Ovary (tissue), 3 donors: ENCODE data around the gene HEPHL1.

Experiments
- POLR2A ChIP-seq: fragments of 450-650 bp; IDR thresholded peaks from one replicate; pipeline ENCODE4 v1.6.1; 2017; ENCODE audit warnings: antibody characterized with exemption, mild to moderate bottlenecking, moderate library complexity
- TF ChIP-seq, protein P1 (sequence below), 3 donors: fragments of 450-650 bp in 2 of 3; fragments of 200-600 bp in 1 of 3; IDR thresholded peaks; one replicate each; pipeline versions ENCODE4 v1.5.1 to v1.8.0; 2016 to 2022; ENCODE audit warnings: antibody characterized with exemption in 3 of 3, mild to moderate bottlenecking in 1 of 3
- donor health status: DM: no; HTN: no; CAD: no.

DNA sequence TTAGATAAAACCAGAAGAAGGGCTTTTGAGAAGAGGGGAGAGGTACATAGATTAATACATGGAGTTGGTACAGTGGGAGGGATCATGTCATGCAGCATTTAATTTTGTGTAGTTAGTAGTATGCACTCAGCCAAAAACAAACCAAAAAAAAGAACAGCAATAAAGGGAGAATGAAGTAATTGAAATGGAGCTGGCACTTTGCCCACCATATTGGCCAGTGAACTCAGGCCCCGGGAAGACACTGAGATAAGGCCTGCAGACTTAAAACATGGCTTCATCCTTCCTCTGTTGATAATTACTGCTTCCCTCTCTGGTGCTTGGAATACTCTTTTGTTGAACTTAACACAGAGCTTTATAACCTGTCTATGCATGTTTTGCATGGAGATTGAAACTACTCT lies 110.6 kb downstream of the HEPHL1 start:
- no peak for TF ChIP-seq POLR2A
- TF ChIP-seq, protein P1, sequence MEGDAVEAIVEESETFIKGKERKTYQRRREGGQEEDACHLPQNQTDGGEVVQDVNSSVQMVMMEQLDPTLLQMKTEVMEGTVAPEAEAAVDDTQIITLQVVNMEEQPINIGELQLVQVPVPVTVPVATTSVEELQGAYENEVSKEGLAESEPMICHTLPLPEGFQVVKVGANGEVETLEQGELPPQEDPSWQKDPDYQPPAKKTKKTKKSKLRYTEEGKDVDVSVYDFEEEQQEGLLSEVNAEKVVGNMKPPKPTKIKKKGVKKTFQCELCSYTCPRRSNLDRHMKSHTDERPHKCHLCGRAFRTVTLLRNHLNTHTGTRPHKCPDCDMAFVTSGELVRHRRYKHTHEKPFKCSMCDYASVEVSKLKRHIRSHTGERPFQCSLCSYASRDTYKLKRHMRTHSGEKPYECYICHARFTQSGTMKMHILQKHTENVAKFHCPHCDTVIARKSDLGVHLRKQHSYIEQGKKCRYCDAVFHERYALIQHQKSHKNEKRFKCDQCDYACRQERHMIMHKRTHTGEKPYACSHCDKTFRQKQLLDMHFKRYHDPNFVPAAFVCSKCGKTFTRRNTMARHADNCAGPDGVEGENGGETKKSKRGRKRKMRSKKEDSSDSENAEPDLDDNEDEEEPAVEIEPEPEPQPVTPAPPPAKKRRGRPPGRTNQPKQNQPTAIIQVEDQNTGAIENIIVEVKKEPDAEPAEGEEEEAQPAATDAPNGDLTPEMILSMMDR (IDR thresholded peaks at IDR 0.05), result no peak
